DND-41 (cell line): ENCODE measurements around the gene CORO6.

Experiments used
- CTCF ChIP-seq: IDR thresholded peaks from 2 replicates; pipeline ENCODE4 v1.5.1; 2012; ENCODE audit warnings: borderline replicate concordance, low read length, moderate library complexity, mild to moderate bottlenecking; ENCODE audit not compliant: poor library complexity, severe bottlenecking; ENCODE audit errors: extremely low read depth
- EZH2 ChIP-seq: IDR thresholded peaks from 3 replicates; pipeline ENCODE4 v1.6.1; 2012; ENCODE audit warnings: borderline replicate concordance, low read depth, mild to moderate bottlenecking, moderate library complexity, low read length, inconsistent platforms; ENCODE audit not compliant: severe bottlenecking

- no peak for TF ChIP-seq CTCF
- no peak for TF ChIP-seq EZH2
Observed at GRCh38 chr17:29624586-29624985, 1.9 kb upstream of the CORO6 start.
